Heart left ventricle (tissue), 13 donors: Measurements from ENCODE around the gene STARD9.

Experiments
- POLR2A ChIP-seq, 2 donors: fragments of 450-650 bp; IDR thresholded peaks; one replicate each; pipeline ENCODE4 v1.6.1; 2017; ENCODE audit warnings: antibody characterized with exemption in 2 of 2, mild to moderate bottlenecking in 2 of 2, moderate library complexity in 2 of 2
- TF ChIP-seq, protein P1 (sequence below), 12 donors: fragments of 200-600 bp; sonication (generic) in 4 of 12; IDR thresholded peaks; one replicate each; pipeline versions ENCODE4 v1.5.0 to v1.8.0; 2018 to 2022; ENCODE audit warnings: antibody characterized with exemption in 12 of 12, mild to moderate bottlenecking in 5 of 12
- donor health status: ischemic (EF 13 %, LVEDD 7.1; RV severe dilation, severe dysfunction).
- donor health status: DM: no; HTN: yes; CAD: no.
- donor health status: DM: no; HTN: no; CAD: no.
- donor health status: ischemic (EF 25% LVEDD 6.9; RV normal size, moderate dysfunction).
- donor health status: ischemic (EF 25% LVEDD 5.7; RV mildly dilated, moderate dysfunction).
- donor health status: ischemic (EF 35%, LVEDD 5.7; RV mildly dilated, moderate dysfunction).
- donor health status: nonischemic (EF 11% LVEDD 7.7; RV severe dilation, severe dysfunction).
- donor health status: DM: yes; HTN: yes; CAD: no.
- donor health status: PGD.
- donor health status: ischemic (EF 29% LVEDD 5.4; RV normal size, mild dysfunction).
- donor health status: nonischemic (EF 23%, LVEDD 6.1; RV moderate dilation, normal function).

DNA sequence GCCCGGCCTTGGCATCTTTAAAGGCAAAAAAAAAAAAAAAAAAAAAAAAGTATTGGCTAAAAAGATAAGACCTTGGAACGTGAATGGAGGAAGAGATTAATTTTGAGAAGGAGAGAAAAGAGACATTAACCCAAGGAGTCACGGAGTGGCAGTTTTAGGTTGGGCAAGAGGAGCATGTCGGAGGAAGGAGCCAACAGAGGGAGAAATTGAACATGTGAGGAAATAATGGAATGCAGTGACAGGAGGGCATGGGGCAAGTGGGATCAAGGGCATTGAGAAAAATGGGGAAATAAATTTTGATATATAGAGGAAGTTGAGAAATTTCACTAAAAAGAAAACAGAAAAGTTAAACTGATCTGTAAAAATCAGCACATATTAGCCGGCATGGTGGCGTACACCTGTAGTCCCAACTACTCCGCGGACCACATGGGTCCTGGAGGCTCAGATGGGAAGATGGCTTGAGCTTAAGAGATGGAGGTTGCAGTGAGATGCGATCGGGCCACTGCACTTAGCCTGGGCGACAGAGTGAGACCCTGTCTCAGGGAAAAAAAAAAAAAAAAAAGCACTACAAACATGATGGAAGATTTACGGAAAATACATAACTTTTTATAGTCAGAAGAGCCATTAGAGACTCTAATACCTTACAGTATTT, 25.5 kb upstream of the STARD9 start:
- TF ChIP-seq POLR2A (IDR thresholded peaks at IDR 0.05), result no peak
- TF ChIP-seq, protein P1, sequence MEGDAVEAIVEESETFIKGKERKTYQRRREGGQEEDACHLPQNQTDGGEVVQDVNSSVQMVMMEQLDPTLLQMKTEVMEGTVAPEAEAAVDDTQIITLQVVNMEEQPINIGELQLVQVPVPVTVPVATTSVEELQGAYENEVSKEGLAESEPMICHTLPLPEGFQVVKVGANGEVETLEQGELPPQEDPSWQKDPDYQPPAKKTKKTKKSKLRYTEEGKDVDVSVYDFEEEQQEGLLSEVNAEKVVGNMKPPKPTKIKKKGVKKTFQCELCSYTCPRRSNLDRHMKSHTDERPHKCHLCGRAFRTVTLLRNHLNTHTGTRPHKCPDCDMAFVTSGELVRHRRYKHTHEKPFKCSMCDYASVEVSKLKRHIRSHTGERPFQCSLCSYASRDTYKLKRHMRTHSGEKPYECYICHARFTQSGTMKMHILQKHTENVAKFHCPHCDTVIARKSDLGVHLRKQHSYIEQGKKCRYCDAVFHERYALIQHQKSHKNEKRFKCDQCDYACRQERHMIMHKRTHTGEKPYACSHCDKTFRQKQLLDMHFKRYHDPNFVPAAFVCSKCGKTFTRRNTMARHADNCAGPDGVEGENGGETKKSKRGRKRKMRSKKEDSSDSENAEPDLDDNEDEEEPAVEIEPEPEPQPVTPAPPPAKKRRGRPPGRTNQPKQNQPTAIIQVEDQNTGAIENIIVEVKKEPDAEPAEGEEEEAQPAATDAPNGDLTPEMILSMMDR (IDR thresholded peaks at IDR 0.05), result no peak
